H1 (cell line): ENCODE results near the gene APOC1. TPM values are rescaled to one million over a fixed set of nuclear protein-coding genes. Genes with fewer than 3 reads are reported as not detected.
A peak's percentile ranks its signal among the peaks of the same experiment; 100 is the strongest.

Experiments
- CTCF ChIA-PET: fragments of 300-600 bp; sonication (Branson Sonifier 250); formaldehyde crosslinking; loops from one replicate; lab custom pipeline; 2021; ENCODE audit not compliant: partially characterized antibody; lab: Charles Lee
- POLR2A ChIA-PET: fragments of 300-600 bp; sonication (Branson Sonifier 250); formaldehyde crosslinking; loops from one replicate; lab custom pipeline; 2021; ENCODE audit warnings: inconsistent platforms; ENCODE audit not compliant: partially characterized antibody; lab: Charles Lee
- DNase-seq, 2 experiments: peaks; one replicate each; pipeline versions ENCODE4 v3.0.0 to v3.0.0-alpha.2; 2010 to 2022; ENCODE audit warnings: low spot score in 2 of 2, low read depth in 1 of 2, mixed read lengths in 1 of 2
- FAIRE-seq: peaks from 2 replicates; lab custom pipeline; 2011; peaks lifted over from hg19 to GRCh38; lab: Jason Lieb, UNC
- H2AFZ ChIP-seq: 2 replicates; pipeline ENCODE4 v1.8.1; 2012; ENCODE audit warnings: low read length, inconsistent platforms
- H2AK5ac ChIP-seq: 2 replicates; pipeline ENCODE4 v1.6.1; 2013; ENCODE audit warnings: low read depth, low read length
- H2BK120ac ChIP-seq: replicated peaks from 2 replicates; pipeline ENCODE3; 2013; ENCODE audit warnings: low read depth, low read length, inconsistent platforms
- H2BK12ac ChIP-seq: 2 replicates; pipeline ENCODE4 v1.6.1; 2013; ENCODE audit warnings: low read depth, low read length
- H2BK15ac ChIP-seq: 2 replicates; pipeline ENCODE4 v1.6.1; 2013; ENCODE audit warnings: low read length
- H2BK20ac ChIP-seq: 2 replicates; pipeline ENCODE4 v1.6.1; 2013; ENCODE audit warnings: low read length
- H2BK5ac ChIP-seq: 2 replicates; pipeline ENCODE4 v1.6.1; 2013; ENCODE audit warnings: low read depth, low read length
- H3K14ac ChIP-seq: 2 replicates; pipeline ENCODE4 v1.6.1; 2013; ENCODE audit warnings: inconsistent platforms; ENCODE audit not compliant: insufficient read length
- H3K18ac ChIP-seq: 2 replicates; pipeline ENCODE4 v1.6.1; 2013; ENCODE audit warnings: low read length; ENCODE audit errors: extremely low read depth
- H3K23ac ChIP-seq: 2 replicates; pipeline ENCODE4 v1.6.1; 2013; ENCODE audit warnings: inconsistent platforms; ENCODE audit not compliant: insufficient read length
- H3K23me2 ChIP-seq: 2 replicates; pipeline ENCODE4 v1.6.1; 2013; ENCODE audit warnings: low read depth, low read length
- H3K27ac ChIP-seq: 2 replicates; pipeline ENCODE4 v1.6.1; 2011; ENCODE audit warnings: low read depth, low read length, inconsistent platforms
- H3K27me3 ChIP-seq, 4 experiments: replicated peaks in 1 of 4; 1 replicate in 1 of 4; 2 replicates in 3 of 4; pipeline versions ENCODE4 v1.6.1 to v1.8.1; 2011 to 2013; ENCODE audit warnings: low read length in 3 of 4, mild to moderate bottlenecking in 3 of 4, inconsistent platforms in 2 of 4, mixed read lengths in 2 of 4, moderate library complexity in 1 of 4; ENCODE audit not compliant: control insufficient read depth in 3 of 4, insufficient read depth in 3 of 4; ENCODE audit errors: extremely low read depth in 1 of 4
- H3K36me3 ChIP-seq, 4 experiments: 2 replicates each; pipeline versions ENCODE4 v1.6.1 to v1.8.1; 2011 to 2013; ENCODE audit warnings: mild to moderate bottlenecking in 4 of 4, low read length in 3 of 4, moderate library complexity in 2 of 4, control low read depth in 1 of 4, inconsistent platforms in 1 of 4; ENCODE audit not compliant: insufficient read depth in 4 of 4, control insufficient read depth in 2 of 4
- H3K4ac ChIP-seq: replicated peaks from 2 replicates; pipeline ENCODE3; 2013; ENCODE audit warnings: low read length, low read depth, mixed read lengths, inconsistent platforms; ENCODE audit not compliant: insufficient read length
- H3K4me1 ChIP-seq, 4 experiments: replicated peaks in 1 of 4; 1 replicate in 1 of 4; 2 replicates in 3 of 4; pipeline versions ENCODE4 v1.6.1 to v1.8.1; 2011 to 2013; ENCODE audit warnings: low read length in 3 of 4, inconsistent platforms in 2 of 4, mixed read lengths in 1 of 4; ENCODE audit not compliant: insufficient read depth in 4 of 4, control insufficient read depth in 3 of 4
- H3K4me2 ChIP-seq, 2 experiments: 2 replicates each; pipeline versions ENCODE4 v1.6.1 to v1.8.1; 2011 to 2013; ENCODE audit warnings: low read depth in 2 of 2, low read length in 2 of 2, control low read depth in 1 of 2, inconsistent platforms in 1 of 2, mild to moderate bottlenecking in 1 of 2; ENCODE audit not compliant: insufficient read depth in 1 of 2
- H3K4me3 ChIP-seq, 4 experiments: fragments of 200-600, 300-600 bp in 1 of 4; sonication (generic), shearing (Covaris generic), sonication (Bioruptor Twin) in 1 of 4; 2 replicates each; pipeline versions ENCODE4 v1.5.1 to v1.8.1; 2011 to 2016; ENCODE audit warnings: low read length in 4 of 4, low read depth in 3 of 4, control low read depth in 2 of 4, inconsistent platforms in 2 of 4, mild to moderate bottlenecking in 2 of 4, mixed read lengths in 1 of 4, moderate library complexity in 1 of 4; ENCODE audit not compliant: insufficient read depth in 2 of 4; ENCODE audit errors: extremely low read depth in 1 of 4
- H3K56ac ChIP-seq: replicated peaks from 2 replicates; pipeline ENCODE3; 2013; ENCODE audit warnings: low read depth, mild to moderate bottlenecking, mixed read lengths, low read length, inconsistent platforms; ENCODE audit not compliant: insufficient read length
- H3K79me1 ChIP-seq: 2 replicates; pipeline ENCODE4 v1.6.1; 2013; ENCODE audit warnings: low read depth, low read length, control low read depth
- H3K79me2 ChIP-seq, 2 experiments: 2 replicates each; pipeline versions ENCODE4 v1.6.1 to v1.8.1; 2012 to 2013; ENCODE audit warnings: low read length in 2 of 2, mild to moderate bottlenecking in 2 of 2, inconsistent platforms in 1 of 2; ENCODE audit not compliant: insufficient read depth in 2 of 2, control insufficient read depth in 1 of 2
- H3K9ac ChIP-seq, 4 experiments: replicated peaks in 1 of 4; 1 replicate in 1 of 4; 2 replicates in 3 of 4; pipeline versions ENCODE4 v1.6.1 to v1.8.1; 2011 to 2013; ENCODE audit warnings: low read depth in 3 of 4, low read length in 3 of 4, control low read depth in 2 of 4, mild to moderate bottlenecking in 2 of 4, moderate library complexity in 2 of 4, inconsistent platforms in 1 of 4; ENCODE audit errors: extremely low read depth in 1 of 4
- H3K9me3 ChIP-seq, 2 experiments: 2 replicates each; pipeline versions ENCODE4 v1.6.1 to v1.8.1; 2012 to 2013; ENCODE audit warnings: mild to moderate bottlenecking in 2 of 2, moderate library complexity in 2 of 2, control low read depth in 1 of 2, inconsistent platforms in 1 of 2, low read depth in 1 of 2, low read length in 1 of 2, mixed read lengths in 1 of 2; ENCODE audit not compliant: insufficient read depth in 2 of 2
- H4K20me1 ChIP-seq, 2 experiments: replicated peaks in 1 of 2; 2 replicates each; pipeline versions ENCODE3 to v1.8.1; 2011 to 2013; ENCODE audit warnings: inconsistent platforms in 2 of 2, low read length in 2 of 2, mild to moderate bottlenecking in 1 of 2; ENCODE audit not compliant: insufficient read depth in 2 of 2, control insufficient read depth in 1 of 2
- H4K5ac ChIP-seq: 2 replicates; pipeline ENCODE4 v1.6.1; 2013; ENCODE audit warnings: low read length, low read depth, mixed read lengths, inconsistent platforms; ENCODE audit not compliant: insufficient read length
- H4K8ac ChIP-seq: 2 replicates; pipeline ENCODE4 v1.8.0; 2013; ENCODE audit warnings: mild to moderate bottlenecking, moderate library complexity, low read length, inconsistent platforms; ENCODE audit not compliant: insufficient read depth; ENCODE audit errors: extremely low read depth
- H4K91ac ChIP-seq: replicated peaks from 2 replicates; pipeline ENCODE3; 2013; ENCODE audit warnings: low read length, mixed read lengths, inconsistent platforms; ENCODE audit not compliant: insufficient read length
- CHD1 ChIP-seq: IDR thresholded peaks from 2 replicates; pipeline ENCODE4 v1.6.1; 2012; ENCODE audit warnings: low read depth, low read length, improper control_type of control experiment
- FOSL1 ChIP-seq: IDR thresholded peaks from 2 replicates; pipeline ENCODE4 v1.6.1; 2011; ENCODE audit warnings: mild to moderate bottlenecking, low read depth, low read length, moderate library complexity; ENCODE audit not compliant: insufficient read depth
- HDAC2 ChIP-seq, 2 experiments: fragments of 300-600 bp in 1 of 2; sonication (generic) in 1 of 2; IDR thresholded peaks; 2 replicates each; pipeline ENCODE4 v1.6.1; 2011 to 2012; ENCODE audit warnings: low read depth in 2 of 2, low read length in 2 of 2, mild to moderate bottlenecking in 2 of 2, moderate library complexity in 2 of 2, borderline replicate concordance in 1 of 2, inconsistent platforms in 1 of 2
- KDM1A ChIP-seq: fragments of 200-600, 300-600 bp; sonication (generic); IDR thresholded peaks from 2 replicates; pipeline ENCODE4 v1.7.1; 2016; ENCODE audit warnings: mild to moderate bottlenecking, low read length, borderline replicate concordance
- MAFK ChIP-seq: IDR thresholded peaks from 2 replicates; pipeline ENCODE4 v1.6.1; 2012; ENCODE audit warnings: low read depth, mild to moderate bottlenecking, improper control_type of control experiment, low read length
- PHF8 ChIP-seq: fragments of 200-600 bp; sonication (generic); conservative IDR thresholded peaks from 2 replicates; pipeline ENCODE4 v1.7.1; 2012; ENCODE audit warnings: low read depth, mild to moderate bottlenecking, inconsistent platforms, low read length, moderate library complexity
- SIN3A ChIP-seq, 2 experiments: IDR thresholded peaks in 1 of 2; conservative IDR thresholded peaks in 1 of 2; 2 replicates each; pipeline ENCODE4 v1.6.1; 2011 to 2012; ENCODE audit warnings: low read length in 2 of 2, improper control_type of control experiment in 1 of 2, low read depth in 1 of 2, mild to moderate bottlenecking in 1 of 2
- TAF7 ChIP-seq: optimal IDR thresholded peaks from 2 replicates; pipeline ENCODE3; 2011; ENCODE audit warnings: low read depth, mild to moderate bottlenecking, inconsistent platforms, low read length, moderate library complexity, borderline replicate concordance
- TBP ChIP-seq: IDR thresholded peaks from 2 replicates; pipeline ENCODE4 v1.6.1; 2011; ENCODE audit warnings: low read depth, low read length, improper control_type of control experiment
- WGBS, 2 experiments: shearing (Covaris generic) in 1 of 2; methylation state at CpG; one replicate each; pipeline versions ENCODE4 v1.1.6 to v1.1.7; 2013 to 2015; ENCODE audit warnings: low lambda C conversion rate in 2 of 2, mixed read lengths in 2 of 2, inconsistent platforms in 1 of 2, low coverage in 1 of 2, missing lambda C conversion rate in 1 of 2; ENCODE audit not compliant: insufficient replicate concordance in 2 of 2, insufficient coverage in 1 of 2, insufficient read length in 1 of 2; ENCODE audit errors: extremely low coverage in 1 of 2, missing lambda C conversion rate in 1 of 2; 5-methylcytosine and 5-hydroxymethylcytosine counted together
- polyA plus RNA-seq, 7 experiments: library from polyadenylated mRNA; depleted of rRNA in 3 of 7; stranded (reverse) in 5 of 7; unstranded in 2 of 7; fragments of >200 nt in 5 of 7; fragments of 200-250 nt in 2 of 7; gene quantifications; 1 replicate in 5 of 7; 2 replicates in 1 of 7; 4 replicates in 1 of 7; pipeline versions ENCODE4 v1.2.1 to v1.2.3, GENCODE V29; 2011 to 2013; ENCODE audit warnings: missing spikeins in 2 of 7, mixed read lengths in 2 of 7
- total RNA-seq: library from RNA; stranded (reverse); fragmentation: NEBNext Ultra II Directional; extraction: Animal tissue kit (Norgen Biotek cat#: 25700); gene quantifications from 2 replicates; pipeline ENCODE4 v1.2.1, GENCODE V29; 2021

Gene APOC1
- total and polyA plus RNA-seq, 2 of the 8 experiments (the other 6 are each of a cell fraction or from before 2014, with no cell fraction given), result 55.8 to 78.2 TPM

- Histone ChIP-seq H2BK12ac (no peak overlapping the region; the same call in 1 of the 2 replicates), H3K36me3 (peaks cover 19 to 53% (median 40%) of the 10 kb centered on the region in 4 experiments; a peak in 7 of 8 replicates), H3K79me2 (peaks cover 0 to 11% of the 10 kb centered on the region in 2 experiments; a peak in 1 of 4 replicates), H3K79me1 (no peaks in the 10 kb centered on the region; the same call in 1 of the 2 replicates), H3K9ac (no peak overlapping the region), H4K20me1 (peaks cover 3 to 36% of the 10 kb centered on the region in 2 experiments), H2BK15ac (no peak overlapping the region), H4K91ac (peak overlapping the region; percentile 12), H3K9me3 (no peaks in the 10 kb centered on the region), H2AK5ac (no peak overlapping the region), H2AFZ (no peak overlapping the region), H3K27ac (no peak overlapping the region), H3K23me2 (peaks cover 3% of the 10 kb centered on the region; the same call in 1 of the 2 replicates), H3K4ac (no peak overlapping the region), H4K5ac (no peak overlapping the region), H3K4me3 (no peak overlapping the region), H3K56ac (no peak overlapping the region), H2BK5ac (0 out of 2 replicates have a peak overlapping the region, but pooled peaks have one; percentile 1), H3K27me3 (no peaks in the 10 kb centered on the region), H3K4me2 (no peak overlapping the region), H3K14ac (no peak overlapping the region), H4K8ac (no peak overlapping the region), H3K23ac (no peak overlapping the region), H3K18ac (peak overlapping the region; percentile 17), H2BK20ac (no peak overlapping the region), H2BK120ac (no peak overlapping the region), H3K4me1 (peaks cover 0 to 8% (median 7%) of the 10 kb centered on the region in 4 experiments; a peak in 6 of 7 replicates)
- FAIRE-seq, result no peak
- DNase-seq, result peak; percentile 58 to 98
- ChIA-PET CTCF (interaction anchor here (0.6 to 15.2 kb wide), 28 partner anchors 9 to 186 kb away, joined by 3 to 201 read pairs (median 4); partner anchors contain the start of gene CLPTM1), POLR2A (interaction anchor here (0.6 to 12.3 kb wide), 17 partner anchors 10 to 470 kb away, joined by 3 to 247 read pairs (median 5); partner anchors contain the start of genes APOC1, APOC2, CLPTM1 and TOMM40)
- 41% methylated on average over 24 of the region's 24 CpGs; no CpG with 5 or more reads in 1 of the 2 experiments for WGBS, 2 experiments
- peak; percentile 27 for TF ChIP-seq TAF7
- no peak for TF ChIP-seq TBP
- TF ChIP-seq CHD1, result no peak
- no peak for TF ChIP-seq KDM1A
- no peak for TF ChIP-seq PHF8
- TF ChIP-seq FOSL1, result no peak
- TF ChIP-seq SIN3A (conservative IDR thresholded peaks at IDR 0.05 in 1 of 2, IDR thresholded peaks at IDR 0.05 in 1 of 2; ENCODE audit: low read depth in 1 of 2, low read length in 2 of 2), result peak in 1 of 2 experiments; percentile 53; a peak in 1 of 4 replicates
- no peak for TF ChIP-seq HDAC2 (IDR thresholded peaks at IDR 0.05; ENCODE audit: borderline replicate concordance in 1 of 2, low read depth in 2 of 2, low read length in 2 of 2)
- TF ChIP-seq MAFK, result no peak
These were observed 10.6 kb upstream of the APOC1 start for GRCh38 chr19:44903602-44904425.
